Psoas muscle (tissue), 8 donors: ENCODE data around the gene C21orf58. TPM values are rescaled to one million over a fixed set of nuclear protein-coding genes. Genes with fewer than 3 reads are reported as not detected.

Source experiments
- ATAC-seq, 4 donors: fragments of 200-7000 bp; cut with Tn5 transposase; one replicate each; pipeline ENCODE4 v1.9.1; 2020; ENCODE audit warnings: moderate library complexity in 3 of 4, mild to moderate bottlenecking in 2 of 4
- DNase-seq, 2 donors: peaks; one replicate each; pipeline ENCODE4 v3.0.0-alpha.2; 2020
- H3K27ac ChIP-seq: fragments of 200-600 bp; one replicate; pipeline ENCODE4 v1.8.0; 2022
- H3K27me3 ChIP-seq, 3 donors: fragments of 200-600 bp in 1 of 3; one replicate each; pipeline versions ENCODE4 v1.6.1 to v1.8.0; 2013 to 2022; ENCODE audit warnings: low read length in 2 of 3, mild to moderate bottlenecking in 2 of 3, moderate library complexity in 1 of 3; ENCODE audit not compliant: insufficient read depth in 3 of 3
- H3K36me3 ChIP-seq, 2 donors: fragments of 200-600 bp in 1 of 2; one replicate each; pipeline versions ENCODE4 v1.6.1 to v1.8.0; 2013 to 2022; ENCODE audit warnings: low read depth in 1 of 2, mild to moderate bottlenecking in 1 of 2, moderate library complexity in 1 of 2; ENCODE audit not compliant: insufficient read depth in 1 of 2
- H3K4me1 ChIP-seq: fragments of 200-600 bp; one replicate; pipeline ENCODE4 v1.8.0; 2022
- H3K4me3 ChIP-seq: fragments of 200-600 bp; one replicate; pipeline ENCODE4 v1.8.0; 2022; ENCODE audit warnings: mild to moderate bottlenecking
- H3K9me3 ChIP-seq: fragments of 200-600 bp; one replicate; pipeline ENCODE4 v1.8.0; 2022
- WGBS, 3 donors: extraction: QIAGEN DNeasy Blood & Tissue Kit; methylation state at CpG; one replicate each; pipeline versions ENCODE4 v1.1.6 to v1.1.7; 2013; 5-methylcytosine and 5-hydroxymethylcytosine counted together
- intact Hi-C, 2 donors: fragments of 100-400 bp; cut with DNase I; formaldehyde crosslinking; loops; one replicate each; pipeline versions ENCODE4 v1.11.0 to v1.14.2; 2022
- polyA plus RNA-seq, 3 donors: library from polyadenylated mRNA; stranded (reverse); fragments of 200-250 nt; gene quantifications; one replicate each; pipeline ENCODE4 v1.2.3, GENCODE V29; 2013
- total RNA-seq, 4 donors: library from RNA; stranded (reverse); fragmentation: NEBNext Ultra II Directional in 2 of 4; extraction: Animal tissue kit (Norgen Biotek cat#: 25700) in 2 of 4; gene quantifications; one replicate each; pipeline versions ENCODE4 v1.2.1 to v1.2.4, GENCODE V29; 2021 to 2023
- TF ChIP-seq, protein P1 (sequence below): fragments of 200-600 bp; IDR thresholded peaks from one replicate; pipeline ENCODE4 v1.8.0; 2022; ENCODE audit warnings: antibody characterized with exemption
- donor health status: healthy with polysubstance abuse.
- donor health status: DM: no; HTN: no; CAD: no; lungs with moderate emphysema.
- donor health status: Bipolar disorder and iron deficiency.
- donor health status: healthy.
- donor health status: DM: yes; HTN: yes; CAD: no.
- donor health status: DM: no; HTN: no; CAD: no.
- donor health status: DM: no; HTN: no; CAD: no.
- donor health status: DM: yes; HTN: yes; CAD: no.

The C21orf58 gene
- total and polyA plus RNA-seq, 7 donors: 0.38 to 3.0 (median 1.1) TPM

DNA sequence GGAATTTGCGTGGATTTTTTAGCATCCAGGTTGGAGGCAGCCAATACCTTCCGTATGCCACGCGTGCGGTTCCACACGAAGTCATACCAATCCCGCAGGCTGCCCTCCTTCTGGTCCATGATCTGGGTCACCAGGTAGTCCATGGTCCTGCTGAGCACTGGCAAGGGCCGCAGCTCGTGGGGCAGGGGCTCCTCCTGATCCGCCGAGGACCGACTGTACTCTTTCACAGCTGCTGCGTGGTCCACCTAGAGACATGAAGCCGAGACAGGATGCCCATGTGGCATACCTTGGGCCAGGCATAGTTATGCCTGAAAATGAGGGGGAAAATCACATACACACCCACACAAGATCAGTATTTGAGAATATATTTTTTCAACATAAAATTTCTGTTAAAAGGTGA is 50.3 kb downstream of the C21orf58 start:
- TF ChIP-seq, protein P1, sequence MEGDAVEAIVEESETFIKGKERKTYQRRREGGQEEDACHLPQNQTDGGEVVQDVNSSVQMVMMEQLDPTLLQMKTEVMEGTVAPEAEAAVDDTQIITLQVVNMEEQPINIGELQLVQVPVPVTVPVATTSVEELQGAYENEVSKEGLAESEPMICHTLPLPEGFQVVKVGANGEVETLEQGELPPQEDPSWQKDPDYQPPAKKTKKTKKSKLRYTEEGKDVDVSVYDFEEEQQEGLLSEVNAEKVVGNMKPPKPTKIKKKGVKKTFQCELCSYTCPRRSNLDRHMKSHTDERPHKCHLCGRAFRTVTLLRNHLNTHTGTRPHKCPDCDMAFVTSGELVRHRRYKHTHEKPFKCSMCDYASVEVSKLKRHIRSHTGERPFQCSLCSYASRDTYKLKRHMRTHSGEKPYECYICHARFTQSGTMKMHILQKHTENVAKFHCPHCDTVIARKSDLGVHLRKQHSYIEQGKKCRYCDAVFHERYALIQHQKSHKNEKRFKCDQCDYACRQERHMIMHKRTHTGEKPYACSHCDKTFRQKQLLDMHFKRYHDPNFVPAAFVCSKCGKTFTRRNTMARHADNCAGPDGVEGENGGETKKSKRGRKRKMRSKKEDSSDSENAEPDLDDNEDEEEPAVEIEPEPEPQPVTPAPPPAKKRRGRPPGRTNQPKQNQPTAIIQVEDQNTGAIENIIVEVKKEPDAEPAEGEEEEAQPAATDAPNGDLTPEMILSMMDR: no peak
- WGBS, 3 donors: 93 to 94% (median 94%) methylated on average over 14 of the region's 14 CpGs
- H3K27ac ChIP-seq: no peak overlapping the region
- DNase-seq (no peak), ATAC-seq (no peak)
- H3K4me3 ChIP-seq: no peak overlapping the region
- H3K9me3 ChIP-seq: no peaks in the 10 kb centered on the region
- intact Hi-C loops: loop anchor here (5.0 to 10.0 kb wide), 2 partner anchors 36 to 221 kb away; no protein-coding TSS in a partner anchor
- no peaks in the 10 kb centered on the region for H3K27me3 ChIP-seq
- H3K4me1 ChIP-seq: no peaks in the 10 kb centered on the region
- H3K36me3 ChIP-seq: peaks cover 14 to 100% of the 10 kb centered on the region in 2 donors

DNA sequence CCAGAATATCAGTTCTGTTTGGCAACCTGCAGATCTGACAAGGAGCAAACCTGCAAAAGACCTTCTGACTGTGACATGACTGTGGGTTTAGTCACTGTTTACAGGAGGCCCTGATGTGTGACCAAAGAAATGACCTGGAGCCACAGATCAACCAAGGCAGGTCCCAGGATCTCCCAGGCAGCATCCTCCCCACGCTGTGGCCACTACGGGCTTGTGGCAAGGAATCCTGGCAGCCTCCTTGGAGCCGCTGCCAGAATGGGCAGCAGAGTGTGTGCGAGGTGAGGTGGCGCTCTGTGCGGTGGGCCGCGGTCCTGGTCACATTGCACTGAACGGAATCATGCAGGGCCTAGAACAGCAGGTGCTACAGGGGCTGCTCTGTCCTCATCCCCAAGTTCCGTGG is 54.2 kb downstream of the C21orf58 start:
- Histone ChIP-seq H3K9me3 (no peaks in the 10 kb centered on the region), H3K36me3 (peaks cover 27 to 100% of the 10 kb centered on the region in 2 donors), H3K4me1 (no peaks in the 10 kb centered on the region), H3K4me3 (no peak overlapping the region), H3K27ac (no peak overlapping the region), H3K27me3 (no peaks in the 10 kb centered on the region)
- 91 to 95% (median 94%) methylated on average over 10 of the region's 10 CpGs for WGBS, 3 donors
- DNase-seq (no peak), ATAC-seq (no peak)
- TF ChIP-seq, protein P1: no peak
- intact Hi-C loops: no loop called here

DNA sequence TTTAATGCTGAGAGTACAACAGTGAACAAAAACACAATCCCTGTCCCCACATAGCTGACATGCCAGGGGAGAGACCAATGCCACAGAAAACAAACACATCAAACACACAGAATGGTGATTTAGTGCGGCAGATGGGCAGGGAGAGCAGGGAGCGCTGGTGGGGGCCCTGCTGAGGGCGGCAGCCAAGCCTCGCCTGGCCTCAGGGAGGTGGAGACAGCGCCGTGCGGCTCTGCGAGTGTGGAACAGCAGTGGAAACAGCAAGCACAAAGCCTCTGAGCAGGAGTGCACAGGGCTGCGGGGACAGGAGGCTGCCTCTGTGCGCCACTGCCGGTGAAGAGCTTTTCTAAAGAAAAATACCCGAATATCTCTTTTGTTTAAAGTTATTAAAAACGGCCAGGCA is 55.3 kb downstream of the C21orf58 start:
- H3K27me3 ChIP-seq: no peaks in the 10 kb centered on the region
- H3K9me3 ChIP-seq: no peaks in the 10 kb centered on the region
- intact Hi-C loops: no loop called here

DNA sequence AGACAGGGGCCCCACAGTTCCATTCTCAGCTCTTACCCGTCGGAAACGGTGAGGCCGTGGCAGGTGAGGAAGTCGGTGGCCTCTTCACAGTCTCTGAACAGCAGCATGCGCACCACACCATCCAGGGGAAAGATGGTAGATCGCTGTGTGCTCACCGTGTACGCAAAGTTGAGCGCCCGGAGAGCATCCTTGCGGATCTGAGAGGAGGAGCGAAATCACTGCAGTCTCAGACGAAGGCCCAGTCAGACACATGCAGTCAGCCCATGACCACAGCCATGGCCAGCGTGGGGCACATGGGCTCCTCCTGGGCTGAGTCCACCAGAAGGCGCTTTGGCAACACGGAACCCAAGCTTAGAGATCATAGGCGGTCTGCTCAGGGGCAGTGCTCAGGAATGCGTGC is 56.7 kb downstream of the C21orf58 start:
- 89 to 92% (median 91%) methylated on average over 19 of the region's 19 CpGs for WGBS, 3 donors
- H3K9me3 ChIP-seq: no peaks in the 10 kb centered on the region
- DNase-seq: no peak

More for the DNA sequence above, 55.3 kb downstream of the C21orf58 start:
- TF ChIP-seq, protein P1: no peak
- no peak overlapping the region for H3K27ac ChIP-seq
- H3K36me3 ChIP-seq: peaks cover 27 to 100% of the 10 kb centered on the region in 2 donors
- no peaks in the 10 kb centered on the region for H3K4me1 ChIP-seq
- WGBS, 3 donors: 88 to 91% (median 91%) methylated on average over 13 of the region's 13 CpGs
- ATAC-seq (no peak), DNase-seq (no peak)
- H3K4me3 ChIP-seq: no peak overlapping the region

More for the DNA sequence above, 56.7 kb downstream of the C21orf58 start:
- Histone ChIP-seq H3K4me1 (no peaks in the 10 kb centered on the region), H3K27ac (no peak overlapping the region), H3K36me3 (peaks cover 20 to 99% of the 10 kb centered on the region in 2 donors), H3K27me3 (no peaks in the 10 kb centered on the region), H3K4me3 (no peak overlapping the region)
- TF ChIP-seq, protein P1: no peak
- ATAC-seq: no peak
- intact Hi-C loops: no loop called here
